GM12865 (cell line): ENCODE results near the gene EIF4E2.

Experiments used
- DNase-seq: peaks from one replicate; pipeline ENCODE4 v3.0.0; 2010; ENCODE audit warnings: low read depth
- H3K4me3 ChIP-seq: 2 replicates; pipeline ENCODE4 v1.5.1; 2011; ENCODE audit warnings: mild to moderate bottlenecking, low read depth, low read length, control low read depth
- CTCF ChIP-seq: IDR thresholded peaks from 2 replicates; pipeline ENCODE4 v1.5.1; 2011; ENCODE audit warnings: low read length, control low read depth, low read depth, inconsistent platforms; ENCODE audit not compliant: insufficient read depth; ENCODE audit errors: missing control alignments

EIF4E2 gene

GRCh38 chr2:232521959-232522622 is 28.4 kb upstream of the EIF4E2 start:
- TF ChIP-seq CTCF: peak; percentile 69
- peak; percentile 46 for DNase-seq
- H3K4me3 ChIP-seq: no peak overlapping the region

GRCh38 chr2:232522623-232523401 is 27.7 kb upstream of the EIF4E2 start:
- DNase-seq: no peak
- no peak overlapping the region for H3K4me3 ChIP-seq
- no peak for TF ChIP-seq CTCF

GRCh38 chr2:232523402-232523681 is 27.1 kb upstream of the EIF4E2 start:
- TF ChIP-seq CTCF: no peak
- DNase-seq: no peak
- H3K4me3 ChIP-seq: no peak overlapping the region

GRCh38 chr2:232523682-232524597 is 26.5 kb upstream of the EIF4E2 start:
- TF ChIP-seq CTCF: peak; percentile 18
- peak; percentile 47 for DNase-seq
- H3K4me3 ChIP-seq: no peak overlapping the region

GRCh38 chr2:232524771-232525170 is 25.7 kb upstream of the EIF4E2 start:
- no peak overlapping the region for H3K4me3 ChIP-seq
- DNase-seq: no peak
- TF ChIP-seq CTCF: no peak

GRCh38 chr2:232525199-232525598 is 25.3 kb upstream of the EIF4E2 start:
- no peak for DNase-seq
- H3K4me3 ChIP-seq: no peak overlapping the region
- no peak for TF ChIP-seq CTCF
